SK-N-MC (cell line): ENCODE measurements around the gene AMN.

Source experiments
- DNase-seq: peaks from one replicate; pipeline ENCODE4 v3.0.0-alpha.2; 2011; ENCODE audit warnings: low read depth, low spot score
- H3K27ac ChIP-seq: fragments of 200-600 bp; sonication (generic); 2 replicates; pipeline ENCODE4 v1.5.1; 2016; ENCODE audit warnings: mixed run types
- H3K36me3 ChIP-seq: fragments of 200-600 bp; sonication (generic); 2 replicates; pipeline ENCODE4 v1.6.1; 2017; ENCODE audit warnings: antibody characterized with exemption, low read length, mixed read lengths; ENCODE audit not compliant: insufficient read depth
- H3K4me3 ChIP-seq: fragments of 200-600 bp; sonication (generic); 2 replicates; pipeline ENCODE4 v1.5.1; 2016
- H3K9ac ChIP-seq: fragments of 200-600 bp; sonication (generic); 2 replicates; pipeline ENCODE4 v1.8.0; 2017; ENCODE audit warnings: mixed run types, mixed read lengths; ENCODE audit not compliant: insufficient read length
- H3K9me3 ChIP-seq: fragments of 200-600 bp; sonication (generic); 2 replicates; pipeline ENCODE4 v1.6.1; 2017; ENCODE audit warnings: low read depth, mild to moderate bottlenecking, antibody characterized with exemption, low read length, moderate library complexity, mixed read lengths
- EZH2 ChIP-seq: fragments of 200-600 bp; sonication (generic); IDR thresholded peaks from one replicate; pipeline ENCODE4 v1.6.1; 2017; ENCODE audit warnings: antibody characterized with exemption
- FOXP2 ChIP-seq: optimal IDR thresholded peaks from 2 replicates; pipeline ENCODE3; 2011; ENCODE audit warnings: mild to moderate bottlenecking, moderate library complexity; ENCODE audit not compliant: insufficient read depth; ENCODE audit errors: extremely low read length, control extremely low read depth
- POLR2AphosphoS5 ChIP-seq: IDR thresholded peaks from 2 replicates; pipeline ENCODE4 v1.6.1; 2012; ENCODE audit warnings: mild to moderate bottlenecking, low read depth, low read length, borderline replicate concordance

The AMN gene

DNA sequence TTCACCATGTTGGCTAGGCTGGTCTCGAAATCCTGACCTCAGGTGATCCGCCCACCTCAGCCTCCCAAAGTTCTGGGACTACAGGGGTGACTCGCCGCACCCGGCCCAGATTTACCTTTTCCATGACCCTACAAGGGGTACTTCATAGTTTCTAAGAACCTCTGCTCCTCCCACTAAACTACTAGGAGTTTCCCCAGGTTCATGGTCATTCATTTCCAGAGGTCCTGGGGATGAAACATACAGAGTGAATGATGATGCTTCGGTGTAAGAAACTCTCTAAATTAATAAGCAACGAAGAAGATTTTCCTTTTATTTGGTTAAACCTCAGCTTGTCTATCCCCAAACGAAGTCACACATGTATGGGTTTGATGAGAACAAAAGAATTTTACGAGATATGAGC lies 56.9 kb downstream of the AMN start:
- no peak for DNase-seq
- peaks cover 40% of the 10 kb centered on the region for H3K36me3 ChIP-seq

GRCh38 chr14:102980409-102980810 lies 57.9 kb downstream of the AMN start:
- Histone ChIP-seq H3K36me3 (peaks cover 40% of the 10 kb centered on the region), H3K9ac (no peak overlapping the region), H3K27ac (no peak overlapping the region), H3K9me3 (no peaks in the 10 kb centered on the region), H3K4me3 (no peak overlapping the region)
- no peak for DNase-seq
- TF ChIP-seq EZH2 (no peak), POLR2AphosphoS5 (no peak), FOXP2 (no peak)

More for the DNA sequence above, 56.9 kb downstream of the AMN start:
- Histone ChIP-seq H3K9me3 (no peaks in the 10 kb centered on the region), H3K9ac (no peak overlapping the region), H3K27ac (no peak overlapping the region), H3K4me3 (no peak overlapping the region)
- TF ChIP-seq POLR2AphosphoS5 (no peak), EZH2 (no peak), FOXP2 (no peak)
